SKM-1 treated with dmso at 0.1 percent for 144 hours (cell line): ENCODE data around the gene P2RX5.

Experiments used
- DNase-seq: peaks from one replicate; lab custom pipeline; 2025; ENCODE audit not compliant: unreplicated experiment; lab: John Stamatoyannopoulos, UW

The P2RX5 gene

GRCh38 chr17:3657874-3658783 lies 37.8 kb downstream of the P2RX5 start:
- DNase-seq = no peak

DNA sequence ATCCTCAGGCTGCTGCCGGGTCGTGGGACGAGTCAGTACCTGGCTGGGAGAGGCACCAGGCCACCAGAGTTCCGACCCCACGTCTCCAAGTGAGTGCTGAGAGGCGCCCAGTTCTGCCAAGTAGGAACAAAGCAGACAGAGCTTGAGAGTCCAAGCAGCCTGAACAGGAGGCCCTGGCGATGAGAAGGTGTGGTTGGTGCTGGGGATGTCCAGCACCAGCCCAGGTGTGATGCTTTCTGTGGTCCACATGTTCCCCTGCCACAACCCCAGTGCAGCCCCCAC lies 38.4 kb downstream of the P2RX5 start:
- no peak for DNase-seq

DNA sequence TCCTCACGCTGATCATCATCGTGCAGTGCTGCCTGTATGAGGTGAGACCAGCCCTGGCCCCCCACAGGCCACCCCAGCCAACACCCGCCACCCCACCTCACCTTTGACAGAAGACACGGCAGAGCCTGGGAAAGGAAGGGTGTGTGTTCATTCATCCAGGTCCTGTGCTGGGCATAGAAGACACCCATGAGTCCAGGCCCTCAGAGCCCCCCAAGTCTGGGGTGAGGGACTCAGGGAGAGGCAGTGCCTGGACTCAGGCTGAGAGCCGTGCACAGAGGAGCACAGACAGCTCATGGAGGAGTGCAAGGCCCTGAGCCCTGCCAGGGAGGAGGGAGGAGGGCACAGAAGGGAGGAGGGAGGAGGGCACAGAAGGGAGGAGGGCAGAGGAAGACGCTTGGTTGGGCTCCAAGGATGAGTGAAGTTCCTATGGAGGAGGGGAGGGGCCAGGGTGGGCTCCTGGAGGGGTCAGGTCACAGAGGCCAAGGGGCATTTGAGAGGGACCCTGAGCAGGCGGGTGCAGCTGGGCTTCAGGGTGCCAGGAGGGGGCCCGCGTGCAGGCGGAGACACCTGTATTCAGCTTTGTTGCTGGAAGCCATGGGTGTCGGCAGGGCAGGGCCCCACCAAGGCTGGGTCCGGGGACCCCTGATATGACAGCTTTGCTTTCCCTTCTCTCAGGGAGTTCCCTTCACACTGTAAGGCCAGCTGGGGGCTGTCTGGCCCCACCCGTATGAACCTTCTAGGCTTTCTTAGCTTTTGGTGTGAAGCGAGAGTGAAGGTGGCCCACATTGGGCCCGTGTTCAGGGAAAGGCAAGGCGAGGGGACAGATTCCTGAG lies 39.0 kb downstream of the P2RX5 start:
- no peak for DNase-seq

DNA sequence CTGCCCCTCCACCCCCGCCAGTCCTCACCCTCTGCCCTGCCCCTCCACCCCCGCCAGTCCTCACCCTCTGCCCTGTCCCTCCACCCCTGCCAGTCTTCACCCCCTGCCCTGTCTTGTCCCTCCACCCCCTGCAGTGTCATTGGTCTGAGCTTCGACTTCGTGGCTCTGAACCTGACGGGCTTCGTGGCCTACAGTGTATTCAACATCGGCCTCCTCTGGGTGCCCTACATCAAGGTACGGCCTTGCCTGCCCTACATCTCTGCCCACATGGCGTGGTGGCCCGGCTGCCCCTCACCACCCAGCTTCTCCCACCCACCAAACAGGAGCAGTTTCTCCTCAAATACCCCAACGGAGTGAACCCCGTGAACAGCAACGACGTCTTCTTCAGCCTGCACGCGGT lies 39.6 kb downstream of the P2RX5 start:
- no peak for DNase-seq

DNA sequence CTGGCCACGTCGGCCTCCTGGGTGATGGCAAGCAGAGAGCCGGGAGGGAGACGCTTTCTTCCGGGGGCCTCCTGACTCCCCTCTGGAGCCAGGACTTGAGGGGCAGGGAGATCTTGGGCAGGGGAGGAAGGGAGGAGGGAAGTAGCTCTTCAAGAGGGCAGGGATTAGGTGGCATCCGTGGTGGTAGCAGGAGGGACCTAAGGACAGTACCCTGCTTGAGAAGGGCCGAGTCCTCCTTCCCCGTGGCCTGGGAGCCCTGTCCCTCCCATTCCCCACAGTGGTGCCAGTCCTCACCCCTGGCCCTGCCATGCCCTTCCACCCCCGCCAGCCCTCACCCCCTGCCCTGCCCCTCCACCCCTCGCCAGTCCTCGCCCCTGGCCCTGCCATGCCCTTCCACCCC lies 40.2 kb downstream of the P2RX5 start:
- DNase-seq = no peak

GRCh38 chr17:3647769-3648555 lies 48.0 kb downstream of the P2RX5 start:
- no peak for DNase-seq

DNA sequence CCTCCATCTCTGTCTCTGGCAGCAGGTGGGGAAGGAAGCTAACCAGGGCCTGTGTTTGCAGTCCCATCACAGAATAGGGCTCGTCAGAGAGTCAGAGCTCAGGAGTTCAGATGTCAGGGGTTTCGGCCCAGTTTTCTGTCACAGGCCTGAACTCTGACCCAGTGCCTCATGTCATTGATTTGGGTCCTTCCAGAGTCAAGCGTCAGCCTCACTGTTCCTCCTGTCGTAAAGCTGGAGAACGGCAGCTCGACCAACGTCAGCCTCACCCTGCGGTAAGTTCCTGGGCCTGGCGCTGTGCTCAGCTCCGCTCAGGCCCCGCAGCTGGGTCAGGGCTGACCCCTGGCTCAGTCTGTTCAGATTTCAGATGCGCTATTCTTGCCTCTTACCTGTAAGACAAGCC lies 48.7 kb downstream of the P2RX5 start:
- DNase-seq = no peak

- DNase-seq = no peak
Observed at GRCh38 chr17:3645310-3645709, 50.6 kb downstream of the P2RX5 start.

DNA sequence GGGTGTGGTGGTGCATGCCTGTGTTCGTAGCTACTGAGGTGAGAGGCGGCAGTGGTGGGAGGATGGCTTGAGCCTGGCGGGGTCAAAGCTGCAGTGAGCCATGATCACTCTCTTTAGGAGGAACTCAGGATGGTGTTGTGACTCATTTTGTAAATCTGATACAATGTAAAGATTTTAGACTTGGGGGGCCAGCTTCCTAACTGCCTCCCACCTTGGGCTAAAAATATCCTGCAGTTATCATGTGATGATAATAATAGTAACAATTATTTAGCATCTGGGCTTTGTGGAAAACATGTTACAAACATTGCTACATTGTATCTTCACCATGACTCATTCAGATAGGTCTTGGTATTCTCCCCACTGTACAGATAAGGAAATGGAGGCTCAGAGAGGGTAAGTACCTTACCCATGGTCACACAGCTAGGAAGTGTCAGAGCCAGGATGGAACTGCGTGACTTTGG lies 52.0 kb downstream of the P2RX5 start:
- DNase-seq = no peak

GRCh38 chr17:3641717-3642486 lies 54.1 kb downstream of the P2RX5 start:
- no peak for DNase-seq

DNA sequence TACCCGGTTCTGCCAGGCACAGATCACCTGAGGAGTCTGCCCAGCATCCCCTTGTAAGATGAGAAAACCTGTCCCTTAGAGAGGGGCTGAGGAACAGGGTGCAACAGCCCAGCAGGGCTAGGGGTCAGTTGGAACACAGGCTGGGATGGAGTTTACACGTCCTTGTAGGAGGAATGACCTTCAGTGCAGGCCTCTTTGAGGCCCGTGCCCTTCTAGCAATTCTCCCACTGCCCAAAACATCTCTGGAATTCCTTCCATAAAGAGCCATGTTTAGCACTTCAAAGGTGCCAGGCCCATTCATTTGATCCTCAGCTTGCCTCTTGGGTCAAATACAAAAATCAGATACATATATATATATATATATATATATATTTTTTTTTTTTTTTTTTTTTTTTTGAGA lies 54.9 kb downstream of the P2RX5 start:
- DNase-seq = no peak

DNA sequence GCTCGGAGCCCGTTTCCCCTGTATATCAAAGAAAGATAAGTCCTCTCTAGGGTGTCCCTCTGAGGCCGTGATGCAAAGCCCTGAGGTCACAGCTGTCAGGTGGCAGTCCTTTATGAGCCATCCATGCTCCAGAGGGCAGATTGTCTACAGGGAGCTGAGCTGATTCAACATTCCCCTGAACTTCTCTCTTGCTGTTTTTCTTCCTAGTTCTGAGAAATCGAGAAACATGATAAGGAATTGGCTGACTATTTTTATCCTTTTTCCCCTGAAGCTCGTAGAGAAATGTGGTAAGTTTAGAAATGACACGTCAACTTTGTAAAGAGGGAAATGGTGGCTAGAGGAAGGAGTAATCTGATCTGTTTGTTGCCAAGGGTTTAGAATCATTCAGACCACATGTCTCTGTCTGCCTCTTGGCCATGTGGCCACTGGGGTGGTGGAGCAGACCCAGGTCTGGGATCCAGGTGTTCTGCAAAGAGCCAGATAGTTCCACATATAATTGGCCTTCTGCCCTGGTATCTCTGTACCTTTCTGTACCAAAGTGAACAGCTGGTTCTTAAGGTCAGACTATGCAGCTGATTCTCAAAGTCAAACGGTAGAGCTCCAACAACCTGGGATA lies 55.9 kb downstream of the P2RX5 start:
- no peak for DNase-seq

DNA sequence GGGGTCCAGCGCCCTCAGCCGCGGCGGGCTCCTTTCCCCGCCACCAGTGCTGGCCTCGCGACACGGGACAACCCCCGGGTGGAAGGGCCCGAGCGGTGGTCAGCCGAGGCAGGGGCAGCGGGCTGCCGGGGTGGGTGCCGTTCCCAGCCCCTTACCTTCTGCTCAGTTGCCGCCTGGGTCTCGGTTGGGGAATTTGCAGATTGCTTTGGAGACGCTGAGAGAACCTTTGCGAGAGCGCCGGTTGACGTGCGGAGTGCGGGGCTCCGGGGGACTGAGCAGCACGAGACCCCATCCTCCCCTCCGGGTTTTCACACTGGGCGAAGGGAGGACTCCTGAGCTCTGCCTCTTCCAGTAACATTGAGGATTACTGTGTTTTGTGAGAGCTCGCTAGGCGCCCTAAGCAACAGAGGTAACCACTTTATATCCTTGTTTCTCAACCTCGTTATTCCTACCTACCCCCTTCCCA lies 59.0 kb downstream of the P2RX5 start:
- DNase-seq = no peak

DNA sequence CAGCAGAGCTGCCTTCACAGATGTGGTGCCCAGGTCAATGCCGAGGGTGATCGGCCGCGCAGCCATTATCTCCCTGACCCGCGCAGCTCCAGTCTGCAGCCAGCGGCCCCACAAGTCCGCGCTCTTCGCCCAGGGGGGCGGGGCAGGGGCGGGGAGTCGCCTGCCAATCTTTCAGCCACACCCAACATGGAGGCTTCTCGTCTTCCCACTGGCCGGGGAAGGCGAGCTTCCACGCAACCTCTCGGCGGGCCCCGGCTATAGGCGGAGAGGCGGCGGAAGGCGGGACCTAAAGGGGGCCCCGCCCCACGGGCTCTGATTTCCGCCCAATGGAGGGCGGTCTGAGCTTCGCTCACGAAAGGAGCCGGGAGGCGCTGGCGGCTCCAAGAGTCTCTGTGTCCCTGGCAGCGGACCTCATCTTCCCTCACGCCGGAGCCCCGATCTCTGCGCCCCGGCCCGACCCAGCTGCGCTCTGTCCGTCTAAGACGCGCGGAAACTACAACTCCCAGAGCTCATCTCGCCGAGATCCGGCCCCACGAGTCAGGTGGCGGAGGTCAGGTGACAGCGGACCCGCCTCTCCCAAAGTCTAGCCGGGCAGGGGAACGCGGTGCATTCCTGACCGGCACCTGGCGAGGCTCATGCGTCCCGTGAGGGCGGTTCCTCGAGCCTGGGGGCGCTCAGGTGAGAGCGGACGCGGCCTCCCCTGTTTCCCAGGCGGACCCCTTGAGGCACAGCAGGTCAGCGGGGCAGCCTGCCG lies 59.6 kb downstream of the P2RX5 start, which contains the start of the genes CTNS and SHPK:
CTNS (plus strand) TSS at position 607 of the 754 bp plus-strand sequence. CDS start 3,447 bp downstream, outside the sequence.
SHPK (minus strand) TSS at position 97 of the 754 bp plus-strand sequence; CDS start at position 66, 31 bp downstream.
- DNase-seq = peak; percentile 78

GRCh38 chr17:3635474-3636153 lies 60.3 kb downstream of the P2RX5 start:
- no peak for DNase-seq

DNA sequence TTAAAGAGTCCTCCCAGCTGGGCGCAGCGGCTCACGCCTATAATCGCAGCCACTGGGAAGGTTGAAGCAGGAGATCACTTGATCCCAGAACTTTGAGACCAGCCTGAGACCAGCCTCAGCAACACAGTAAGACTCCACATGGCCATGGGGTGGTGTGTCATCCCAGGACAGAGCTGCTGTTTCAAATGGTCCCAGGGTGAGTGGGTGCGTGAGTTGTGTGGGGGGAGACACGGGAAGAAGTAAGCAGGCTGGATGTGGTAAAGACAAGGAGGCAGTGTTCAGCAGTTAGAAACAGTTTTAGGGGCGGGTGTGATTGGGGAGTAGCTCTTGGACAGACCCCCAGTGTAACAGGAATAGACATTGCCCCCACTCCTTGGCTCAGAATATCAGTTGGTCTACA lies 63.7 kb downstream of the P2RX5 start:
- no peak for DNase-seq

GRCh38 chr17:3630781-3631180 lies 65.2 kb downstream of the P2RX5 start:
- no peak for DNase-seq

GRCh38 chr17:3627769-3628167 lies 68.2 kb downstream of the P2RX5 start:
- DNase-seq = no peak
